Activated CD8-positive, alpha-beta memory T cell treated with anti-CD3 and anti-CD28 coated beads for 24 hours (primary cell): Measurements from ENCODE around the gene KCNRG.
"Not testable (repeated sequence)": the region's sequence is repeated elsewhere in the genome, so short reads cannot be mapped to it uniquely, and the experiment has no call there.

ENCODE experiments used
- DNase-seq: peaks from one replicate; pipeline ENCODE4 v3.0.0-alpha.2; 2020

KCNRG gene

GRCh38 chr13:50015258-50015657, at the start of gene KCNRG:
KCNRG (plus strand) TSS chr13:50015444; CDS start chr13:50015494, 50 bp downstream.
- DNase-seq, result no peak

GRCh38 chr13:49967456-49967855, 47.8 kb upstream of the KCNRG start:
- DNase-seq, result no peak

- DNase-seq, result no peak
These were observed 42.5 kb upstream of the KCNRG start for GRCh38 chr13:49972709-49973108.

- no peak for DNase-seq
These were observed 39.4 kb upstream of the KCNRG start for GRCh38 chr13:49975826-49976225.

GRCh38 chr13:49976314-49977258, 38.7 kb upstream of the KCNRG start:
- DNase-seq, result peak; percentile 87

- DNase-seq, result no peak
These were observed 37.3 kb upstream of the KCNRG start for GRCh38 chr13:49977992-49978391.

- no peak for DNase-seq
These were observed 35.0 kb upstream of the KCNRG start for GRCh38 chr13:49980266-49980665.

- no peak for DNase-seq
These were observed 30.1 kb upstream of the KCNRG start for GRCh38 chr13:49985129-49985528.

GRCh38 chr13:49986471-49986870, 28.8 kb upstream of the KCNRG start:
- DNase-seq, result no peak

GRCh38 chr13:49990612-49991011, 24.6 kb upstream of the KCNRG start:
- not testable (repeated sequence) for DNase-seq

- no peak for DNase-seq
These were observed 22.1 kb upstream of the KCNRG start for GRCh38 chr13:49993111-49993510.

GRCh38 chr13:49993666-49994065, 21.6 kb upstream of the KCNRG start:
- no peak for DNase-seq

GRCh38 chr13:49995625-49996101, 19.6 kb upstream of the KCNRG start:
- DNase-seq, result no peak

GRCh38 chr13:49996161-49996915, 18.9 kb upstream of the KCNRG start:
- DNase-seq, result peak; percentile 92

- peak; percentile 94 for DNase-seq
These were observed 18.0 kb upstream of the KCNRG start, which contains the start of gene TRIM13 for GRCh38 chr13:49996951-49997895. TRIM13 (plus strand) TSS chr13:49997042; CDS start chr13:50011941, 14,899 bp downstream.

GRCh38 chr13:49997955-49998354, 17.3 kb upstream of the KCNRG start:
- DNase-seq, result no peak

GRCh38 chr13:49998714-49999624, 16.3 kb upstream of the KCNRG start:
- DNase-seq, result no peak

GRCh38 chr13:50001287-50001686, 14.0 kb upstream of the KCNRG start:
- DNase-seq, result no peak

- no peak for DNase-seq
These were observed 8.7 kb upstream of the KCNRG start for GRCh38 chr13:50006426-50007135.

GRCh38 chr13:50011461-50011860, 3.8 kb upstream of the KCNRG start:
- DNase-seq, result no peak
